HL-60/S4 treated with phorbol 12-myristate 13-acetate at 8.2 ng/mL for 4 days and 3 days (cell line): ENCODE data around the gene RPL37.
"Not testable (repeated sequence)": the region's sequence is repeated elsewhere in the genome, so short reads cannot be mapped to it uniquely, and the experiment has no call there.

Experiments used
- in situ Hi-C: fragments of 300-500 bp; cut with MboI; formaldehyde crosslinking; loops from 2 replicates; pipeline ENCODE4 v1.15.0; 2022; ENCODE audit warnings: low sequenced_read_pairs

The RPL37 gene

GRCh38 chr5:40834849-40835787 is at the start of gene RPL37:
TSS of gene RPL37 (minus strand) at chr5:40835222. CDS start at chr5:40835185, 37 bp downstream.
- in situ Hi-C loops: no loop called here

GRCh38 chr5:40883051-40883450 is 48.0 kb upstream of the RPL37 start:
- in situ Hi-C loops: not testable (repeated sequence)

GRCh38 chr5:40882291-40882690 is 47.3 kb upstream of the RPL37 start:
- in situ Hi-C loops: no loop called here

- in situ Hi-C loops: no loop called here
These were observed 44.3 kb upstream of the RPL37 start for GRCh38 chr5:40879163-40879942.

GRCh38 chr5:40877371-40877988 is 42.5 kb upstream of the RPL37 start:
- in situ Hi-C loops: no loop called here

GRCh38 chr5:40875958-40876357 is 40.9 kb upstream of the RPL37 start:
- in situ Hi-C loops: no loop called here

- in situ Hi-C loops: loop anchor here (25.0 kb wide), 1 partner anchor 1161 kb away; no protein-coding TSS in a partner anchor
These were observed 38.4 kb upstream of the RPL37 start for GRCh38 chr5:40873286-40873880.

- in situ Hi-C loops: loop anchor here (25.0 kb wide), 1 partner anchor 1160 kb away; no protein-coding TSS in a partner anchor
These were observed 37.2 kb upstream of the RPL37 start for GRCh38 chr5:40872253-40872652.

- in situ Hi-C loops: loop anchor here (25.0 kb wide), 1 partner anchor 1159 kb away; no protein-coding TSS in a partner anchor
These were observed 36.2 kb upstream of the RPL37 start for GRCh38 chr5:40871177-40871576.

- in situ Hi-C loops: loop anchor here (25.0 kb wide), 1 partner anchor 1157 kb away; no protein-coding TSS in a partner anchor
These were observed 34.4 kb upstream of the RPL37 start for GRCh38 chr5:40869384-40869783.

GRCh38 chr5:40866844-40867243 is 31.8 kb upstream of the RPL37 start:
- in situ Hi-C loops: loop anchor here (25.0 kb wide), 1 partner anchor 1155 kb away; no protein-coding TSS in a partner anchor

- in situ Hi-C loops: loop anchor here (25.0 kb wide), 1 partner anchor 1153 kb away; no protein-coding TSS in a partner anchor
These were observed 30.0 kb upstream of the RPL37 start for GRCh38 chr5:40865004-40865403.

GRCh38 chr5:40860711-40861110 is 25.7 kb upstream of the RPL37 start:
- in situ Hi-C loops: loop anchor here (25.0 kb wide), 1 partner anchor 1148 kb away; no protein-coding TSS in a partner anchor

GRCh38 chr5:40853632-40854192 is 18.7 kb upstream of the RPL37 start:
- in situ Hi-C loops: loop anchor here (25.0 kb wide), 1 partner anchor 1141 kb away; no protein-coding TSS in a partner anchor

- in situ Hi-C loops: no loop called here
These were observed 12.5 kb upstream of the RPL37 start for GRCh38 chr5:40847525-40847924.

- in situ Hi-C loops: no loop called here
These were observed 11.3 kb upstream of the RPL37 start for GRCh38 chr5:40846371-40846770.

GRCh38 chr5:40844565-40844964 is 9.5 kb upstream of the RPL37 start:
- in situ Hi-C loops: no loop called here

GRCh38 chr5:40842351-40842750 is 7.3 kb upstream of the RPL37 start:
- in situ Hi-C loops: no loop called here

GRCh38 chr5:40841068-40841805 is 6.2 kb upstream of the RPL37 start, which contains the start of gene CARD6:
TSS of gene CARD6 (plus strand) at chr5:40841367. CDS start at chr5:40841383, 16 bp downstream.
- in situ Hi-C loops: no loop called here
